ENCODE measurements around the gene AP2B1. TPM values are rescaled to one million over a fixed set of nuclear protein-coding genes. Genes with fewer than 3 reads are reported as not detected.
A peak's percentile ranks its signal among the peaks of the same experiment; 100 is the strongest.

AP2B1 gene
- total RNA-seq, 2 donors from 2014 or later = 255 to 258 TPM

GRCh38 chr17:35566968-35567367, 20.2 kb upstream of the AP2B1 start:
- no peaks in the 10 kb centered on the region for H3K9me3 ChIP-seq (ENCODE audit: control insufficient read depth, low read length)
- H3K27ac Mint-ChIP-seq = peak overlapping the region; percentile 7
- no peak for DNase-seq
- no peak overlapping the region for H3K27ac ChIP-seq (ENCODE audit: low read depth, low read length)
- no peaks in the 10 kb centered on the region for H3K4me1 ChIP-seq (ENCODE audit: control insufficient read depth, insufficient read depth, low read length)
- TF ChIP-seq CTCF (conservative IDR thresholded peaks at IDR 0.05) = no peak
- peaks cover 44% of the 10 kb centered on the region for H3K27me3 ChIP-seq (ENCODE audit: control insufficient read depth, insufficient read depth, low read length, poor library complexity, severe bottlenecking)
- peaks cover 1% of the 10 kb centered on the region for H3K36me3 Mint-ChIP-seq (ENCODE audit: low read depth)
- H3K9ac ChIP-seq (ENCODE audit: extremely low read depth, low read length, poor library complexity, severe bottlenecking) = no peak overlapping the region
- peak overlapping the region; percentile 97 for H3K4me3 ChIP-seq (ENCODE audit: low read length)
- H3K36me3 ChIP-seq (ENCODE audit: control insufficient read depth, insufficient read depth, low read length) = peaks cover 4% of the 10 kb centered on the region
- peak overlapping the region; percentile 92 for H3K4me3 Mint-ChIP-seq
- peaks cover 13% of the 10 kb centered on the region for H3K4me1 Mint-ChIP-seq
- H3K9me3 Mint-ChIP-seq = no peaks in the 10 kb centered on the region
- peaks cover 42% of the 10 kb centered on the region for H3K27me3 Mint-ChIP-seq (ENCODE audit: insufficient read depth)
- 73 to 81% methylated on average over 11 of the region's 11 CpGs for WGBS, 2 experiments (ENCODE audit: insufficient coverage in 1 of 2, insufficient read length in 1 of 2)

GRCh38 chr17:35568561-35568960, 18.6 kb upstream of the AP2B1 start:
- no peaks in the 10 kb centered on the region for H3K4me1 ChIP-seq (ENCODE audit: control insufficient read depth, insufficient read depth, low read length)
- H3K36me3 Mint-ChIP-seq (ENCODE audit: low read depth) = peaks cover 1% of the 10 kb centered on the region
- H3K4me3 Mint-ChIP-seq = peak overlapping the region; percentile 92
- no peaks in the 10 kb centered on the region for H3K9me3 ChIP-seq (ENCODE audit: control insufficient read depth, low read length)
- H3K27ac ChIP-seq (ENCODE audit: low read depth, low read length) = no peak overlapping the region
- peak overlapping the region; percentile 99 for H3K27ac Mint-ChIP-seq
- peaks cover 35% of the 10 kb centered on the region for H3K27me3 ChIP-seq (ENCODE audit: control insufficient read depth, insufficient read depth, low read length, poor library complexity, severe bottlenecking)
- peak overlapping the region; percentile 85 for H3K9ac ChIP-seq (ENCODE audit: extremely low read depth, low read length, poor library complexity, severe bottlenecking)
- H3K4me1 Mint-ChIP-seq = peaks cover 13% of the 10 kb centered on the region
- peaks cover 35% of the 10 kb centered on the region for H3K27me3 Mint-ChIP-seq (ENCODE audit: insufficient read depth)
- WGBS, 2 experiments (ENCODE audit: insufficient coverage in 1 of 2, insufficient read length in 1 of 2) = 22 to 31% methylated on average over 14 to 15 of the region's 15 CpGs
- peaks cover 8% of the 10 kb centered on the region for H3K36me3 ChIP-seq (ENCODE audit: control insufficient read depth, insufficient read depth, low read length)
- DNase-seq = peak; percentile 63
- H3K9me3 Mint-ChIP-seq = no peaks in the 10 kb centered on the region
- peak overlapping the region; percentile 97 for H3K4me3 ChIP-seq (ENCODE audit: low read length)
- no peak for TF ChIP-seq CTCF (conservative IDR thresholded peaks at IDR 0.05)

- H3K4me3 Mint-ChIP-seq = peak overlapping the region; percentile 92
- H3K4me3 ChIP-seq (ENCODE audit: low read length) = peak overlapping the region; percentile 97
- WGBS, 2 experiments (ENCODE audit: insufficient coverage in 1 of 2, insufficient read length in 1 of 2) = 90 to 95% methylated on average over 2 of the region's 2 CpGs
- no peaks in the 10 kb centered on the region for H3K9me3 Mint-ChIP-seq
- peaks cover 13% of the 10 kb centered on the region for H3K4me1 Mint-ChIP-seq
- DNase-seq = no peak
- no peak overlapping the region for H3K9ac ChIP-seq (ENCODE audit: extremely low read depth, low read length, poor library complexity, severe bottlenecking)
- H3K36me3 Mint-ChIP-seq (ENCODE audit: low read depth) = peaks cover 1% of the 10 kb centered on the region
- H3K9me3 ChIP-seq (ENCODE audit: control insufficient read depth, low read length) = no peaks in the 10 kb centered on the region
- H3K27me3 ChIP-seq (ENCODE audit: control insufficient read depth, insufficient read depth, low read length, poor library complexity, severe bottlenecking) = peaks cover 27% of the 10 kb centered on the region
- no peak overlapping the region for H3K27ac ChIP-seq (ENCODE audit: low read depth, low read length)
- no peaks in the 10 kb centered on the region for H3K4me1 ChIP-seq (ENCODE audit: control insufficient read depth, insufficient read depth, low read length)
- no peak overlapping the region for H3K27ac Mint-ChIP-seq
- peaks cover 15% of the 10 kb centered on the region for H3K36me3 ChIP-seq (ENCODE audit: control insufficient read depth, insufficient read depth, low read length)
- no peak for TF ChIP-seq CTCF (conservative IDR thresholded peaks at IDR 0.05)
- H3K27me3 Mint-ChIP-seq (ENCODE audit: insufficient read depth) = peaks cover 27% of the 10 kb centered on the region
Measured at GRCh38 chr17:35569405-35569804, 17.7 kb upstream of the AP2B1 start.
